MG63 (cell line): Measurements from ENCODE around the gene GINS2. TPM values are rescaled to one million over a fixed set of nuclear protein-coding genes. Genes with fewer than 3 reads are reported as not detected.

Experiments
- DNase-seq: peaks from one replicate; pipeline ENCODE4 v3.0.0-alpha.2; 2020
- H3K27me3 ChIP-seq: fragments of 250-450 bp; sonication (Bioruptor Pico); 2 replicates; pipeline ENCODE4 v1.5.1; 2020; ENCODE audit warnings: mild to moderate bottlenecking, moderate library complexity
- H3K36me3 ChIP-seq: fragments of 250-450 bp; sonication (Bioruptor Pico); 2 replicates; pipeline ENCODE4 v1.5.1; 2020; ENCODE audit warnings: mild to moderate bottlenecking, moderate library complexity
- H3K4me3 ChIP-seq: fragments of 250-450 bp; sonication (Bioruptor Pico); 2 replicates; pipeline ENCODE4 v1.5.1; 2020; ENCODE audit warnings: mild to moderate bottlenecking, moderate library complexity
- H3K9me3 ChIP-seq: fragments of 250-450 bp; sonication (Bioruptor Pico); 2 replicates; pipeline ENCODE4 v1.5.1; 2020; ENCODE audit warnings: mild to moderate bottlenecking, moderate library complexity
- total RNA-seq: library from RNA; depleted of rRNA; stranded (reverse); fragments of >200 nt; shearing (Covaris generic); gene quantifications from 2 replicates; pipeline ENCODE4 v1.2.3, GENCODE V29; 2014; ENCODE audit warnings: low replicate concordance

GINS2 gene
- total RNA-seq, 1 experiment from 2014 or later = 12.8 TPM

DNA sequence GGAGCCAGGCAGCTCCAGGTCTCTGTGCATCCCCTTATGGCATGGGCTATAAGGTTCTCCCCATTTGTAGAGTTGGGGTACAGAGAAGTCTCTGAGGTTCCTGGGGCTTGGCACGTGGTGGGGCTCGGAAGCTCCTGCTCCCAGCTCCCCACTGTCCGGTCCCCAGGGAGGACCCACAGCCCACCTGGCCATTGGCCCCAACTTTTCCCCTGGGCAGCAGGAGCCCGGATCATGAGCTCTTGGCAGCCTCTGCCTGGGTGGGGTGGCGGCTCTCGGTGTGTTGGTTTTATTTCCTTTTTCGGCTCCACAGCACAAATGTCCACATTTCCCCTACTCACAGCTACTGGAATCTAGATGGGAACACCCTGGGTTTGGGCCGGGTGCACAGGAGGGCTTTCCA, 45.1 kb downstream of the GINS2 start:
- no peak for DNase-seq
- no peak overlapping the region for H3K4me3 ChIP-seq
- H3K9me3 ChIP-seq = no peaks in the 10 kb centered on the region
- H3K27me3 ChIP-seq = no peaks in the 10 kb centered on the region
- H3K36me3 ChIP-seq = no peaks in the 10 kb centered on the region; the same call in 1 of the 2 replicates

DNA sequence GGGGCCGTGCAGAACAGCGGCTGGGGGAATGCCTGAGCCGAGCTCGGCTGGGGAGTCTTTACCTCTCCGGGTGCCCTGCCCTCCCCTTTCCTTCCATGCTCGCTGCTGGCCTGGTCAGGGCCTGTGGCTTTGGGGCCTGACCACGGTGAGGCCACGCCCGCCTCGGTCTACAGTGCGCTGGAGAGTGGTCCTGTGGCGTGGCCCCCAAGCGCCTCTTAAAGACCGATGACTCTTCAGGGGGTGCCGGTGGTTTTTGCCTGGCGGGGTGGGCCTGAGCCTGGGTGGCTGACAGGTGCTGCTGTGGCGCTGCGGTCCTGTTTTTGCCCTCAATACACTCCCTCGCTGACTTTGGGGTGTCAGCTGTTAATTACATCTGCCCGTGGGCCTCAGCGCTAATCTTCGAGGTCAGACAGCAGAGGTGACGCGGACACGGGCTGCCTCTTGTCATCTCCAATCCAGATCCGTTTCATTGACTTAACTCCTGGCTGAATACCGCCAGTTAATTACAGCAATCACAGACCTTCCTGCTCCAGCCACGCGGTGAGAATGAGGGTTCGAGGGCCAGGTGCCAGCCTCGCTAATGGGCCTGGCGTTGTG, 45.9 kb downstream of the GINS2 start:
- no peaks in the 10 kb centered on the region for H3K27me3 ChIP-seq
- no peak for DNase-seq
- H3K36me3 ChIP-seq = no peaks in the 10 kb centered on the region; the same call in 1 of the 2 replicates
- no peak overlapping the region for H3K4me3 ChIP-seq
- no peaks in the 10 kb centered on the region for H3K9me3 ChIP-seq

DNA sequence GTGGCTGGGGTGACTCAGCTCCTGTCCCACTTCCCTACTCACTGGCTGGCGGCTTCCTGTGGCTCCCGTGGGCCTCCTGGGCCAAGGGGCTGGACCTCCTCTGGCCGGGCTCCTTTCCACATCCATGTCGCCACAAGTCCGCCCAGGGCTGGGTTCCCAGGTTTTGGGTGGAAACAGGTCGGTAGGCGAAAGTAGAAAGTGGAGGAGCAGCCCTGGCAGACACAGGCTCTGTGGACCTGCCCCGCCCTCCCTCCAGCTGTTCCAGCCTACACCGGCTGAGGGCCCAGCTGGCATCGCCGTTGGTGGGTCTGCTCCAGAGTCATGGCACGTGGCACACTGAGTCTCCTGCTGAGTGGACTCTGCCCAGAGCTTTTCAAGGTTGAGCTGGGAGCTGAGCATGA, 47.0 kb downstream of the GINS2 start:
- H3K9me3 ChIP-seq = no peaks in the 10 kb centered on the region
- DNase-seq = peak; percentile 91
- H3K27me3 ChIP-seq = no peaks in the 10 kb centered on the region
- no peak overlapping the region for H3K4me3 ChIP-seq
- no peaks in the 10 kb centered on the region; the same call in none of the 2 replicates for H3K36me3 ChIP-seq

DNA sequence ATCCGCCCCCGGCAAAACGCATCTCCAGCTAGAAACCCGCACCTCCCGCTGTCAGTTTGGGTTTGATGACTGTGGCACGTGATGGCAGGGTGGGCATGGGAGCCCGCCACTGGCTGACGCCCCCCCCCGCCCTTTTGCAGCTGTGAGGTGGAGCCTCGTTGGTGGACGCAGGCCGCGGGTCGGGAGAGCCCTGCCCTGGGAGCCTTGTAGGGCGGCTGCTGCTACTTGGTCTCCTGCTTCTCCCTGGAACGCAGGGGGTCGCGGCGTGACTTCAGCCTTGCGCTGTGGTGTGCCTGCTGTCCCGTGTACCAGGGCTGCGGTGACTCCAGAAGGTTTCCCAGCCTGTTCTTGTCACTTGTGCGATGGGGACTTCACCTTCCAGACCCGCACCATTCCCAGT, 47.4 kb downstream of the GINS2 start:
- Histone ChIP-seq H3K9me3 (no peaks in the 10 kb centered on the region), H3K36me3 (no peaks in the 10 kb centered on the region; the same call in none of the 2 replicates), H3K4me3 (no peak overlapping the region), H3K27me3 (no peaks in the 10 kb centered on the region)
- no peak for DNase-seq

DNA sequence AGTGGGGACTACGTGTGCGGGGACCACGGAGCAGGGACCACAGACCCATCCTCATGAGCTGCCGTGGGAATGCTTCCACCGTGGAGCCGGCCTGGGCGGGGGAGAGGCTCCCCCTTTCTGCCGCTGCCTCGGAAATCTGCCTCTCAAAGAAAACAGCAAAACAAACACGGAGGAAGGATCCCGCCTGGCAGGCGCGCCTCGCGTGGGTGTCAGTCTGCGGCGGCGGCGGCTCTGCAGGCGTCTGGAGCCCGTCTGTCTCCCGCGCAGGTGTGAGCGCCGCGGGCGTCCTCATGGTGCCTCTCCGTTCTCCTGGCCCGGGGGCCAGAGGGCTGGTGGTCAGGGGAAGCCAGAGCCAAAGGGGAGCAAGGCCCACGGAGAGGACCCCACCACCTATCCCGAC, 48.2 kb downstream of the GINS2 start:
- Histone ChIP-seq H3K4me3 (no peak overlapping the region), H3K9me3 (no peaks in the 10 kb centered on the region), H3K36me3 (no peaks in the 10 kb centered on the region; the same call in none of the 2 replicates), H3K27me3 (no peaks in the 10 kb centered on the region)
- DNase-seq = no peak

DNA sequence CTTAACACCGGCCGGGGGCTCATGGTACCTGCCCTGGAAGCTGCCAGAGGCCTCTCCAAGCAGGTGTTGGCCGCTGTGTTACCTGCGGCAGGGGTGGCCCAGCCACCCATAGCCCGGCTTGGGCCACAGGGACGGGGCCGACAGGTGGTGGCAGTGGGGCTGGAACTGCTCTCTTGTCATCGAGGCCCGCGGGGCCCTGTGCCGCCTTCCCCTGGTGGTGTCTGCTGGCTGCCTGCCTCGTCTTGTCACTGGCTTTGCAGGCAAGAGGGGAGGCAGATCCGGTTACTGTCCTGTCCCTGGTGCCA, 48.5 kb downstream of the GINS2 start:
- Histone ChIP-seq H3K27me3 (no peaks in the 10 kb centered on the region), H3K4me3 (no peak overlapping the region), H3K36me3 (no peaks in the 10 kb centered on the region; the same call in none of the 2 replicates), H3K9me3 (no peaks in the 10 kb centered on the region)
- DNase-seq = no peak

DNA sequence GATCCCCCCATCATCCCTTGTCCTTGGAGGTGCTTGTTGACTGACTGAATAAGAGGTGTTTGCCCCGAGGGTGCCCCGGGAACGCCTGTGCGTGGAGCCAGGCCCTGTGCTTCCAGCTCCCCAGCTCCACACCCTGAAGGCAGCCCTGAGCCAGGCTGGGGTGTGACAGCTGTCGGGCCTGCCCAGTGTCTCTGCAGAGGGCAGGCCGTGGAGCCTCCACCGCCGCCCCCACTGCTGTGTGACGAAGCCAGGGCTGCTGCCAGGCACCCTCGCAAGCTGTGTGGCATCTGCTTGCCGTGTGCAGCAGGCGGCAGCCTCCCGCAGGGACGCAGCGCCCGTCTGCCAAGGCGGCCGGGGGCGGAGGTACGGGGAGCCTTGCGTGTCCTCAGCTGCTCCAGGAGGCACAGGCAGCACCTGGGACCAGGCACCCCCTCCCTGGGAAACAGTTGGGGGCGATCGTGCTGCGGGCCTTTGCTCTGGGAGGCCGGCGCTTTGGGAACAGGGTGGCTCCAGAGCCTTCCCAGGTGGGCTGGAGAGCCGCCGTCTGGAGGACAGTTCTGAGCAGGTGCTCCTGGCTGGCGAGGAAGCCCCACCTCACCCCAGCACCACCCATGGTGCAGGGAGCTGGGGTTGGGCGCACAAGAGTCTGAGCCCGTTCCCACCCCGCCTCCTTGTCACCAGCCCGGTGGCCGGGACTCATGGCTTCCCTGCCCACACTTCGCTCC, 49.1 kb downstream of the GINS2 start:
- peak; percentile 76 for DNase-seq
- Histone ChIP-seq H3K9me3 (no peaks in the 10 kb centered on the region), H3K4me3 (no peak overlapping the region), H3K36me3 (no peaks in the 10 kb centered on the region; the same call in none of the 2 replicates), H3K27me3 (no peaks in the 10 kb centered on the region)

DNA sequence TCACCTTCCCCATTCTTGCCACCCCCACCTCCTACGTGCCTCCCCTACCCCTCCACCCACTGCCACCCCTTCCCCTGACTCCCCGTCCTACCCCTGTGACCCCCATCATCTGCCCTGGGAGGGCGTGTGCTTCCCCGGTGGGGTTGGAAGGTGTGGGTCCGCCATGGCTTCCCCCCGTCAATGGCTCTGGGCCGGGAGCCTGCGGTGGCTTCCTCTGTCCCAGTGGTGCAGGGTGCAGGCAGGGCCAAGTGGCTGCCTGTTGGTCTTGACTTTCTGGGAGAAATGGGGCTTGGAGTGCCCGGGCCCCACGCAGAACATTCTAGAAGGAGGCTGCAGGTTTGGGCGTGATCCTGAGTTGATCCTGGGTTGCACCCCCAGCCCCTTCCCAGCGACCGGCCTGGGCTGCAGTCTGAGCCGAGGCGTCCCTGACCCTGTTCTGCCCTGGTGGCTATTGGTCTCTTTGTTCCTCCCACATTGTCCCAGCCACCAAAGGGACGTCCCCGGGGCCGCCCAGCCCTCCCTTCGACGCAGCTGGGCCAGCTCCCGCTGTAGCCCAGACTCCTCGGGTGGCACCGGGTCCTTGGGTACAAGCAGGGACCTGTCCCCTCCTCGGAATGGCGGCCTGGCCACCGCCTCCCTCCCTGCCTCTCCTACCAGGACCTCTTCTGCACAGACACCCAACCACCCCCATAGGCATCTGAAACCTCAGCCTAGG, 49.9 kb downstream of the GINS2 start:
- Histone ChIP-seq H3K9me3 (no peaks in the 10 kb centered on the region), H3K4me3 (no peak overlapping the region), H3K27me3 (no peaks in the 10 kb centered on the region), H3K36me3 (no peaks in the 10 kb centered on the region; the same call in none of the 2 replicates)
- no peak for DNase-seq

DNA sequence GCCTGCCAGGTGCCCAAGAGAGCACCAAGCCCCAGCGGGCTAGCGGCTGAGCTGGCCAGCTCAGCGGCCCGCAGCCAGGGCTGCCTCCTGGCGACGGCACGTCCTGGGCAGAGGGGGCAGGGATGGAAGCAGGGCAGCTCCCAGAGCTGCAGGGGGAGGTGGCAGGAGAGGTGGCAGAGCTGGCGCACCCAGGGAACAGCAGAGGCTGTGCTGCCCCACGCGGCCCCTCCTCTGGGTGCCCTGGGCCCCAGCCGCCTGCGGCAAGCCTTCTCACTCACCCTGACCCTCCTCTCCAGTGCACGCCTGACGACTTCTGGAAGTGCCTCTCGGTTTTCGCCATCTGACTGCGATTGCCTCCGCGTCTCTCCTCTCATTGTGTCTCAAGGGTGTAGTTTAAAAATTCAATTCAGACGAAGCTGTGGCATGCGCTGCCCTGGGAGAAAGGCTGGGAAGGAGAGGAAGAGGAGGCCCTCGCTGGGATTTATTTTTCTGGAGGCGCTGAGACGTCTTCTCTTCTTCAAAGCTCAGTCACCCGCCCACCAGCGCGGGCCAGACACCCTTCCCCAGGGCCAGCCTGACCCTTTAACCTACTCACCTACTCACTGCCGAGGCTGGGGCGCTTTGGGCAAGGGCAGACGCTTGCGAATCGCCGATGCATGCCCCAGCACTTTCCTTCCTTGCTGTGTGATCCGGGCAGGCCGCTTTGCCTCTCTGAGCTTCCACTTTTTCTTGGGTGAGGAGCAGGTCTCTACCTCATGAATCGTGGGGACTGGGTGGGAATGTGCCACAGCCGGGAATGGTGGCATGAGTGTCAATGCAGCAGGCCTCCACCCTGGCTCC, 50.7 kb downstream of the GINS2 start:
- no peak overlapping the region for H3K4me3 ChIP-seq
- no peaks in the 10 kb centered on the region for H3K9me3 ChIP-seq
- H3K36me3 ChIP-seq = no peaks in the 10 kb centered on the region; the same call in none of the 2 replicates
- DNase-seq = no peak
- no peaks in the 10 kb centered on the region for H3K27me3 ChIP-seq

DNA sequence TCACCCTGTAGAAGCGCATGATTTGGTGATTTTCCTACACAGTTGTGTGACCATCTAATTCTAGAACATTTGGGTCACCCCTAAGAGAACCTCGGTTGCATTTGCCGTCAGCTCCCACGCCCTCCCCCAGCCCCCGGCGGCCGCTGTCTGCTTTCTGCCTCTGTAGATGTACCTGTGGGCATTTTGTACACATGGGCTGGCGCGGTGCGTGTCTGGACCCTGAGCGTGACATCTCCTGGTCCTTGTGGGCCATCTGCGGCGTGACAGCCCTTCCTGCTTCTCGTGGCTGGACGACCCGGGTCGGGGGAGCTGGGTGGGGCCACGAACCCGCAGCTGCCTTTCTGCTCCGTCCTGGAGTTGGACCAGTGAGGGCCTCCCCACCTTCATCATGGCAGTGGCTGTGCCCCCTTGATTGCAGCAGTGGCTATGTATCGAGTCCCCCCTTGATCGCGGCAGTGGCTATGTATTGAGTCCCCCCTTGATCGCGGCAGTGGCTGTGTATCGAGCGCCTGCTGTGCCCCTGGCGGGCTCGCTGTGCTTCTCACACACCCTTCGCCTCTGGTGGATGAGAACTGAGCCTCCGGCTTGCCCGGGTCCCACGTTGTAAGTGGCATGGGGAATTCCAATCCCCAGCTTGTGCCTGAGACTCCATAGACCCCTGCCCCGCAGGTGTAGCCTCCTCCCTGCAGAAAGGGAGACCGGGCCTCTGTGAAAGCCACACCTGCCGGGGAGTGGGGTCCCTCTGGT, 51.5 kb downstream of the GINS2 start:
- Histone ChIP-seq H3K27me3 (no peaks in the 10 kb centered on the region), H3K4me3 (no peak overlapping the region), H3K36me3 (no peaks in the 10 kb centered on the region; the same call in none of the 2 replicates), H3K9me3 (no peaks in the 10 kb centered on the region)
- no peak for DNase-seq

DNA sequence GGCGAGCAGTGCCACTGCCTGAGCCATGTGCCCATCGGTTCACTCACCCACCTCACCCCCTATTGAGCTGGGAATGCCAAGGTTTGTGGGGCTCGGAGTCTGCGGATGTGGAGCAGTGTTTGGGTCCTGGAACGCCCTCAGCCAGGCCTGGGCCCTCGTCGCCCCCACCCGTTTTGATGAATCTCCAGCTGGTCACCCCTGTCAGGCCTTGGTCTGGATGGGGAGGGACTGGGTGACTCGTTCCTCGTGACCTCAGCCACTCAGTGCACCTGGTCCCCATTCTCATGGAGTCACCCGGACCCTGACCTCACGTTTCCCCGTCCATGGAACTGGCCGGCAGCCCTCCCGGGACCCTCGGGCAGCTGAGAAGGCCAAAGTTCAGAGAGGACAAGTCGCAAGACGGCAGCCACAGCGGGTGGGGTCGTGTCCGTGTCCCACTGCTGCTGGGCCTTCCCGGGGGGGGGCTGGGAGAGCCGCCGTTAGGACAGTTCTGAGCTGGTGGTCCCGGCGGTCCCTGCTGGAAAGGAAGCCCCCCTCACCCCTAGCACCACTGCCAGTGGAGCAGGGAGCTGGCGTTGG, 52.4 kb downstream of the GINS2 start:
- DNase-seq = no peak
- Histone ChIP-seq H3K36me3 (no peaks in the 10 kb centered on the region; the same call in 1 of the 2 replicates), H3K4me3 (no peak overlapping the region), H3K9me3 (no peaks in the 10 kb centered on the region), H3K27me3 (no peaks in the 10 kb centered on the region)

DNA sequence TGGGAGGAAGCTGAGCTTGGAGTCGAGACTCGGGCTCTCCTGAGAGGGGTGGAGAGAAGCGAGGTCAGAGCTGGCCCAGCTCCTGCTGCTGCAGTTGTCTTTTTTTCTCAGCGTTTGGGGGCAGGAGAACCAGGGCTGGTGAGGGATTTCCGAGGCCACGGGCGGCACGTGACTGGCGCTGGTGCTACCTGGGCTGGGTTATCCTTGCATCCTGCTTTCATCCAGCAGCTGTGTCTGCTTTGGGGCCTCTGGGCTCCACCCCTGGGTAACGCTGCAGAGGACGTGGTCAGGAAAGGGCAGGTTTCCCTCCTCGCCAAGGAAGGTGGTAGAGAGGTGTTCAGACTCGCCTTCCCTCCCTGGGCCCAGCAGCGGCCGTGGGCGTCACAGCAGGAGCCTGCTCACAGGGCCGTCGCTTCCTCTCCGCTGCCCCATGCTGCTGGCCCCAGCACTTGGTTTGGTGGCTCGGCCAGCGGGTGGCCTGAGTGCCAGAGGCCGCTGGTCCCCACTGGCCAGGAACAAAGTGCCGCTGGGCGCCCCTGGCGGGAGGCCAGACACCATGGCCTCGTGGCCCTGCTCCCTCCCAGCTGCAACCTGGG, 53.1 kb downstream of the GINS2 start:
- H3K36me3 ChIP-seq = no peaks in the 10 kb centered on the region; the same call in 1 of the 2 replicates
- H3K27me3 ChIP-seq = no peaks in the 10 kb centered on the region
- H3K9me3 ChIP-seq = no peaks in the 10 kb centered on the region
- H3K4me3 ChIP-seq = no peak overlapping the region
- no peak for DNase-seq

DNA sequence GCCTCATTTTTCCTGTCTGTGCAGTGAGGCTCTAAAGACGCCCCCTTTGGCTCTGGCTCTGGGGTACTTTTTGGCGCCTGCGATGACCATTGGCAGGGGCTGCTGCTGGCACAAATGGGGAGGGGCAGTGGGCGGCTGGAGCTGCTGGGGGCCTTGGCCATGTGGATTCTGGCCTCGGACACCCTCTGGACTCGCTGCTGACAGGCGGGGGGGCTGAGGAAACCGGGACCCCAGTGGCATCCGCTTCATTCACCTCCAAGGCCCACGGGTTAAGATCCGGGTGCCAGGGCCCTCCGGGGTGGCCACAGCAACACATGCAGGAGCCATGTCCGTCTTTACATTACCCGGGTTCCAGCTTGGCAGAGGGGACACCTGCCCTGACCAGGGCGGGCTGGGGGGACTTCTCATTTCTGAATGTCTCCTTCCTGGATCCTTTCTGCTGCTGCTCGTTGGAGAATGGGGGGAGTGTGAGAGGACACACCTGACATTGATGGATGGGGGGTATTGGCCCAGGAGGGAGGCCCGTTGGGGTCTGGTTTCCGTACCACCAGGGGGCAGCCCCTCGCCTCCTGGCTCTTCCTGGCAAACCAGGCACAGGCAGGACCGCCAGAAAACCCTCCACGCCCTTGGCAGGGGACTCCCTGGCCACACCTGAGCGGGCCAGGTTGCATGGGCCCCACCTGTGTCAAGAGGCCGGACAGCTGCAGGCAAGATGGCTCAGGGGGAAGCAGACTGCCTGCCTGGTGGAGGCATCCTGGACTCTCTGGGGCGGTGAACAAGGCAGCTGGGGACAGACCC, 53.8 kb downstream of the GINS2 start:
- H3K9me3 ChIP-seq = no peaks in the 10 kb centered on the region
- H3K27me3 ChIP-seq = no peaks in the 10 kb centered on the region
- no peaks in the 10 kb centered on the region; the same call in 1 of the 2 replicates for H3K36me3 ChIP-seq
- H3K4me3 ChIP-seq = no peak overlapping the region
- DNase-seq = no peak

DNA sequence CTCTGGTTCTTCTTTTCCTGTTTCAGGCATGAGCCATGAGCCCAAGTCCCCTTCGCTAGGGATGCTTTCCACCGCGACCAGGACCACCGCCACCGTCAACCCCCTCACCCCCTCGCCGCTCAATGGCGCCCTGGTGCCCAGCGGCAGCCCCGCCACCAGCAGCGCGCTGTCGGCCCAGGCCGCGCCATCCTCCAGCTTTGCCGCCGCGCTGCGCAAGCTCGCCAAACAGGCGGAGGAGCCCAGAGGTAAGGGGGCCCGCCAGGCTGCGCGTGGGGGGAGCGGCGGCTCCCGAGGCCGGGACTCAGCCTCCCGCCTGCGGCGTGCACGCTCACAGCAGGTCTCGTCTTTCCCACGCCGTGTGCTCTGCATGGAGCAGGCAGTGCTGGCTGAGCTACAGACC, 54.9 kb downstream of the GINS2 start:
- Histone ChIP-seq H3K27me3 (no peaks in the 10 kb centered on the region), H3K9me3 (peaks cover 2% of the 10 kb centered on the region; the same call in 1 of the 2 replicates), H3K4me3 (no peak overlapping the region), H3K36me3 (peaks cover 8% of the 10 kb centered on the region)
- DNase-seq = no peak

DNA sequence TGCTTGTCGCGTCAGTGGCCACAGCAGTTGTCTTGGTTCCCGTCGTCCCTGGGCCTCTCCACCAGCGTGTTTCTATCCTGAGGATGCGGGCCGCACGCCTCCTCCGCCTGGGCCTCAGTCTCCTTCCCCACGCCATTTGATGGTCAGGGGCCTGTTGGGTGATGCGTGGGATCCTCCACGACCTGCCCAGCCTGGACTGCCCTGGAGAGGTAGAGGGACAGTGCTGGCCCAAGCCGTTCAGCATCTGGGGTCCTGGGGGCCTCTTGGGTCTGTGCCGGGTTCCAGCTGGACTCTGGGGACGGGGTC, 55.4 kb downstream of the GINS2 start:
- no peak overlapping the region for H3K4me3 ChIP-seq
- no peak for DNase-seq
- H3K9me3 ChIP-seq = peaks cover 2% of the 10 kb centered on the region; the same call in 1 of the 2 replicates
- H3K27me3 ChIP-seq = no peaks in the 10 kb centered on the region
- peaks cover 13% of the 10 kb centered on the region for H3K36me3 ChIP-seq
